GM21526 (cell line): Measurements from ENCODE around the gene ARL2BP.

Experiments used
- ATAC-seq: cut with Tn5 transposase; IDR thresholded peaks from one replicate; pipeline ENCODE4 v1.9.1; 2021; ENCODE audit warnings: moderate library complexity; ENCODE audit not compliant: unreplicated experiment, low FRiP score

ARL2BP gene

GRCh38 chr16:57234707-57235092, 10.4 kb upstream of the ARL2BP start:
- ATAC-seq: no peak

GRCh38 chr16:57235128-57236021, 9.7 kb upstream of the ARL2BP start:
- no peak for ATAC-seq

GRCh38 chr16:57236022-57236350, 9.1 kb upstream of the ARL2BP start:
- no peak for ATAC-seq

GRCh38 chr16:57238682-57239081, 6.4 kb upstream of the ARL2BP start:
- no peak for ATAC-seq

- ATAC-seq: no peak
Observed at GRCh38 chr16:57239107-57239506, 6.0 kb upstream of the ARL2BP start.

GRCh38 chr16:57240851-57241250, 4.2 kb upstream of the ARL2BP start:
- no peak for ATAC-seq

- ATAC-seq: no peak
Observed at GRCh38 chr16:57242650-57243049, 2.4 kb upstream of the ARL2BP start.

GRCh38 chr16:57244463-57244766, 644 bp upstream of the ARL2BP start:
- peak; percentile 21 for ATAC-seq

- ATAC-seq: no peak
Observed at GRCh38 chr16:57245472-57246113, 534 bp downstream of the ARL2BP start.

- ATAC-seq: no peak
Observed at GRCh38 chr16:57251352-57251751, 6.3 kb downstream of the ARL2BP start.

- no peak for ATAC-seq
Observed at GRCh38 chr16:57252148-57252721, 7.2 kb downstream of the ARL2BP start.

GRCh38 chr16:57253466-57253865, 8.4 kb downstream of the ARL2BP start:
- no peak for ATAC-seq

GRCh38 chr16:57255686-57256415, 10.8 kb downstream of the ARL2BP start:
- no peak for ATAC-seq

- ATAC-seq: no peak
Observed at GRCh38 chr16:57256601-57257395, 11.7 kb downstream of the ARL2BP start.

GRCh38 chr16:57257455-57258070, 12.5 kb downstream of the ARL2BP start:
- no peak for ATAC-seq

GRCh38 chr16:57258226-57258909, 13.3 kb downstream of the ARL2BP start:
- ATAC-seq: no peak

- no peak for ATAC-seq
Observed at GRCh38 chr16:57258910-57259475, 13.9 kb downstream of the ARL2BP start.

GRCh38 chr16:57260294-57260929, 15.4 kb downstream of the ARL2BP start:
- ATAC-seq: no peak

GRCh38 chr16:57261806-57262205, 16.7 kb downstream of the ARL2BP start:
- no peak for ATAC-seq
